CD4-positive, alpha-beta T cell (primary cell): ENCODE measurements around the gene CCDC174. TPM values are rescaled to one million over a fixed set of nuclear protein-coding genes. Genes with fewer than 3 reads are reported as not detected.

Experiments
- ATAC-seq: fragments of 200-7000 bp; cut with Tn5 transposase; one replicate; pipeline ENCODE4 v1.10.0; 2022; ENCODE audit warnings: mild to moderate bottlenecking; ENCODE audit not compliant: poor library complexity
- CTCF ChIA-PET: fragments of 350-600 bp; sonication (Branson Sonifier 250); formaldehyde crosslinking; loops from one replicate; lab custom pipeline; 2021; ENCODE audit warnings: antibody characterized with exemption, inconsistent platforms; lab: Charles Lee
- POLR2A ChIA-PET: fragments of 350-600 bp; sonication (Branson Sonifier 250); formaldehyde crosslinking; loops from one replicate; lab custom pipeline; 2021; ENCODE audit warnings: antibody characterized with exemption, inconsistent platforms; lab: Charles Lee
- DNase-seq, 14 experiments: peaks; one replicate each; pipeline ENCODE4 v3.0.0-alpha.2; 2013 to 2020; ENCODE audit warnings: mixed read lengths in 2 of 14
- H3K27ac ChIP-seq, 2 donors: one replicate each; pipeline versions ENCODE4 v1.5.1 to v1.7.0; 2013; ENCODE audit warnings: low read length in 2 of 2, low read depth in 1 of 2, mild to moderate bottlenecking in 1 of 2
- H3K27me3 ChIP-seq, 2 experiments: 1 replicate in 1 of 2; 2 replicates in 1 of 2; pipeline versions ENCODE4 v1.6.1 to v1.7.0; 2013; ENCODE audit warnings: low read length in 2 of 2, control low read depth in 1 of 2, mild to moderate bottlenecking in 1 of 2, moderate library complexity in 1 of 2; ENCODE audit not compliant: insufficient read depth in 2 of 2, control insufficient read depth in 1 of 2
- H3K36me3 ChIP-seq: one replicate; pipeline ENCODE4 v1.6.1; 2013; ENCODE audit warnings: low read length, control low read depth; ENCODE audit not compliant: insufficient read depth
- H3K4me1 ChIP-seq: one replicate; pipeline ENCODE4 v1.6.1; 2013; ENCODE audit warnings: low read length, control low read depth; ENCODE audit not compliant: insufficient read depth
- H3K4me3 ChIP-seq: one replicate; pipeline ENCODE4 v1.5.1; 2013; ENCODE audit warnings: mild to moderate bottlenecking, low read length, moderate library complexity
- H3K9me3 ChIP-seq, 2 experiments: 1 replicate in 1 of 2; 2 replicates in 1 of 2; pipeline versions ENCODE4 v1.6.1 to v1.7.0; 2013; ENCODE audit warnings: low read length in 2 of 2, mild to moderate bottlenecking in 2 of 2, control low read depth in 1 of 2, moderate library complexity in 1 of 2; ENCODE audit not compliant: control insufficient read depth in 1 of 2, insufficient read depth in 1 of 2
- H3K27ac Mint-ChIP-seq: one replicate; pipeline ENCODE4 v1.8.0; 2020; ENCODE audit warnings: mixed read lengths
- H3K27me3 Mint-ChIP-seq: one replicate; pipeline ENCODE4 v1.8.0; 2021; ENCODE audit warnings: mixed read lengths
- H3K36me3 Mint-ChIP-seq: one replicate; pipeline ENCODE4 v1.8.0; 2021; ENCODE audit warnings: low read depth, mixed read lengths
- H3K4me1 Mint-ChIP-seq: one replicate; pipeline ENCODE4 v1.8.0; 2021; ENCODE audit warnings: low read depth, mixed read lengths
- H3K4me3 Mint-ChIP-seq: one replicate; pipeline ENCODE4 v1.8.0; 2020; ENCODE audit warnings: mild to moderate bottlenecking, mixed read lengths
- H3K9me3 Mint-ChIP-seq: one replicate; pipeline ENCODE4 v1.8.0; 2020; ENCODE audit warnings: mixed read lengths
- CTCF ChIP-seq: fragments of 200-600 bp; IDR thresholded peaks from one replicate; pipeline ENCODE4 v1.8.0; 2022; ENCODE audit warnings: antibody characterized with exemption, mild to moderate bottlenecking
- intact Hi-C, 2 experiments: fragments of 100-400 bp; cut with DNase I in 1 of 2; cut with micrococcal nuclease in 1 of 2; formaldehyde crosslinking; loops; one replicate each; pipeline versions ENCODE4 v1.15.1 to v1.9.0; 2023 to 2025; cut with DNase I, micrococcal nuclease
- total RNA-seq, 174 experiments: library from RNA in 2 of 174; stranded (reverse) in 2 of 174; gene quantifications; one replicate each; pipeline ENCODE4 v1.2.3 and lab custom pipeline; 2021 to 2026

Gene CCDC174
- total RNA-seq, 2 experiments from 2014 or later = 32.9 to 37.5 TPM

GRCh38 chr3:14703128-14703750, 51.7 kb downstream of the CCDC174 start:
- ATAC-seq = no peak
- Mint-ChIP-seq H3K36me3 (no peaks in the 10 kb centered on the region), H3K4me3 (no peak overlapping the region), H3K4me1 (no peaks in the 10 kb centered on the region), H3K27ac (no peak overlapping the region), H3K27me3 (no peaks in the 10 kb centered on the region), H3K9me3 (no peaks in the 10 kb centered on the region)
- H3K4me1 ChIP-seq = no peaks in the 10 kb centered on the region
- ChIA-PET CTCF (no interaction called here), POLR2A (no interaction called here)
- no peaks in the 10 kb centered on the region for H3K9me3 ChIP-seq
- H3K27ac ChIP-seq = no peak overlapping the region
- H3K36me3 ChIP-seq = no peaks in the 10 kb centered on the region
- no peak for TF ChIP-seq CTCF
- no peak overlapping the region for H3K4me3 ChIP-seq
- intact Hi-C loops = no loop called here
- H3K27me3 ChIP-seq = no peaks in the 10 kb centered on the region
- no peak for DNase-seq

GRCh38 chr3:14703791-14704190, 52.2 kb downstream of the CCDC174 start:
- H3K9me3 Mint-ChIP-seq = no peaks in the 10 kb centered on the region
- Histone ChIP-seq H3K27me3 (no peaks in the 10 kb centered on the region), H3K4me3 (no peak overlapping the region), H3K4me1 (no peaks in the 10 kb centered on the region), H3K36me3 (no peaks in the 10 kb centered on the region), H3K9me3 (no peaks in the 10 kb centered on the region), H3K27ac (no peak overlapping the region)
- TF ChIP-seq CTCF = no peak
- ChIA-PET POLR2A (no interaction called here), CTCF (no interaction called here)
- ATAC-seq = no peak
- H3K4me3 Mint-ChIP-seq = no peak overlapping the region
- H3K27me3 Mint-ChIP-seq = no peaks in the 10 kb centered on the region
- H3K27ac Mint-ChIP-seq = no peak overlapping the region
- DNase-seq = no peak
- no peaks in the 10 kb centered on the region for H3K36me3 Mint-ChIP-seq
- intact Hi-C loops = no loop called here
- no peaks in the 10 kb centered on the region for H3K4me1 Mint-ChIP-seq

- intact Hi-C loops = no loop called here
- Mint-ChIP-seq H3K27me3 (no peaks in the 10 kb centered on the region), H3K27ac (no peak overlapping the region), H3K4me3 (no peak overlapping the region), H3K4me1 (no peaks in the 10 kb centered on the region), H3K9me3 (no peaks in the 10 kb centered on the region), H3K36me3 (no peaks in the 10 kb centered on the region)
- Histone ChIP-seq H3K4me3 (no peak overlapping the region), H3K36me3 (no peaks in the 10 kb centered on the region), H3K4me1 (no peaks in the 10 kb centered on the region), H3K27ac (no peak overlapping the region), H3K9me3 (no peaks in the 10 kb centered on the region), H3K27me3 (no peaks in the 10 kb centered on the region)
- ChIA-PET POLR2A (no interaction called here), CTCF (no interaction called here)
- no peak for TF ChIP-seq CTCF
- DNase-seq (no peak), ATAC-seq (no peak)
Measured at GRCh38 chr3:14706096-14706495, 54.5 kb downstream of the CCDC174 start.
